Liver (tissue), 9 donors: Measurements from ENCODE around the gene MCTP2. TPM values are rescaled to one million over a fixed set of nuclear protein-coding genes. Genes with fewer than 3 reads are reported as not detected.

Experiments used
- DNase-seq: peaks from one replicate; pipeline ENCODE4 v3.0.0-alpha.2; 2017; ENCODE audit warnings: low spot score
- H3K27ac ChIP-seq, 2 donors: one replicate each; pipeline ENCODE4 v1.7.0; 2013; ENCODE audit warnings: inconsistent platforms in 2 of 2, low read length in 2 of 2, control low read depth in 1 of 2, low read depth in 1 of 2, mild to moderate bottlenecking in 1 of 2
- H3K27me3 ChIP-seq, 4 donors: one replicate each; pipeline versions ENCODE4 v1.6.1 to v1.7.0; 2013; ENCODE audit warnings: low read length in 3 of 4, inconsistent platforms in 1 of 4, mild to moderate bottlenecking in 1 of 4, moderate library complexity in 1 of 4; ENCODE audit not compliant: control insufficient read depth in 4 of 4, insufficient read depth in 4 of 4
- H3K36me3 ChIP-seq, 4 donors: one replicate each; pipeline versions ENCODE4 v1.6.1 to v1.7.0; 2013; ENCODE audit warnings: low read length in 3 of 4, mild to moderate bottlenecking in 3 of 4, low read depth in 1 of 4, moderate library complexity in 1 of 4; ENCODE audit not compliant: control insufficient read depth in 4 of 4, insufficient read depth in 3 of 4
- H3K4me1 ChIP-seq, 4 donors: one replicate each; pipeline versions ENCODE4 v1.6.1 to v1.7.0; 2013; ENCODE audit warnings: low read length in 3 of 4, mild to moderate bottlenecking in 3 of 4, moderate library complexity in 1 of 4; ENCODE audit not compliant: control insufficient read depth in 4 of 4, insufficient read depth in 4 of 4
- H3K4me3 ChIP-seq, 3 donors: one replicate each; pipeline versions ENCODE4 v1.6.1 to v1.7.0; 2013; ENCODE audit warnings: low read length in 3 of 3, control low read depth in 1 of 3, low read depth in 1 of 3, mild to moderate bottlenecking in 1 of 3
- H3K9ac ChIP-seq, 2 donors: one replicate each; pipeline ENCODE4 v1.7.0; 2013; ENCODE audit warnings: low read length in 2 of 2, mild to moderate bottlenecking in 2 of 2, moderate library complexity in 2 of 2, control low read depth in 1 of 2, low read depth in 1 of 2
- H3K9me3 ChIP-seq, 4 donors: one replicate each; pipeline versions ENCODE4 v1.6.1 to v1.7.0; 2013; ENCODE audit warnings: low read length in 3 of 4; ENCODE audit not compliant: control insufficient read depth in 4 of 4
- EGR1 ChIP-seq, 2 donors: IDR thresholded peaks; 2 replicates each; pipeline ENCODE4 v1.6.1; 2016 to 2018; ENCODE audit warnings: antibody characterized with exemption in 2 of 2, low read depth in 2 of 2
- FOXA1 ChIP-seq: IDR thresholded peaks from 2 replicates; pipeline ENCODE4 v1.6.1; 2016; ENCODE audit warnings: antibody characterized with exemption
- FOXA2 ChIP-seq: IDR thresholded peaks from 2 replicates; pipeline ENCODE4 v1.6.1; 2016; ENCODE audit warnings: antibody characterized with exemption
- GABPA ChIP-seq, 2 donors: IDR thresholded peaks in 1 of 2; conservative IDR thresholded peaks in 1 of 2; 2 replicates each; pipeline ENCODE4 v1.6.1; 2016; ENCODE audit warnings: antibody characterized with exemption in 2 of 2, mild to moderate bottlenecking in 1 of 2, moderate library complexity in 1 of 2
- HNF4A ChIP-seq, 2 donors: conservative IDR thresholded peaks; 2 replicates each; pipeline ENCODE4 v1.6.1; 2016; ENCODE audit warnings: antibody characterized with exemption in 2 of 2, mild to moderate bottlenecking in 2 of 2
- HNF4G ChIP-seq: IDR thresholded peaks from 2 replicates; pipeline ENCODE4 v1.6.1; 2016; ENCODE audit warnings: antibody characterized with exemption
- JUND ChIP-seq, 2 donors: IDR thresholded peaks; 2 replicates each; pipeline ENCODE4 v1.6.1; 2016; ENCODE audit warnings: antibody characterized with exemption in 2 of 2
- NR2F2 ChIP-seq: IDR thresholded peaks from 2 replicates; pipeline ENCODE4 v1.6.1; 2016; ENCODE audit warnings: antibody characterized with exemption
- RAD21 ChIP-seq, 2 donors: IDR thresholded peaks; 2 replicates each; pipeline ENCODE4 v1.6.1; 2016; ENCODE audit warnings: antibody characterized with exemption in 2 of 2, mild to moderate bottlenecking in 2 of 2
- SP1 ChIP-seq: IDR thresholded peaks from 2 replicates; pipeline ENCODE4 v1.6.1; 2018; ENCODE audit warnings: antibody characterized with exemption, mild to moderate bottlenecking
- TAF1 ChIP-seq: conservative IDR thresholded peaks from 2 replicates; pipeline ENCODE4 v1.6.1; 2016; ENCODE audit warnings: antibody characterized with exemption, mild to moderate bottlenecking
- YY1 ChIP-seq: IDR thresholded peaks from 2 replicates; pipeline ENCODE4 v1.6.1; 2016; ENCODE audit warnings: antibody characterized with exemption, mild to moderate bottlenecking
- WGBS: extraction: QIAGEN DNeasy Blood & Tissue Kit; methylation state at CpG from one replicate; pipeline ENCODE4 v1.1.7; 2013; 5-methylcytosine and 5-hydroxymethylcytosine counted together
- polyA plus RNA-seq, 2 donors: library from polyadenylated mRNA; stranded (reverse) in 1 of 2; unstranded in 1 of 2; fragments of 200-250 nt in 1 of 2; fragments of >200 nt in 1 of 2; fragmentation: Nextera tagmentation in 1 of 2; extraction: Ambion mirVana in 1 of 2; gene quantifications; one replicate each; pipeline versions ENCODE4 v1.2.1 to v1.2.3, GENCODE V29; 2013 to 2015
- total RNA-seq, 2 donors: library from RNA; depleted of rRNA; stranded (reverse); fragments of >200 nt; gene quantifications; one replicate each; pipeline ENCODE4 v1.2.3, GENCODE V29; 2014
- TF ChIP-seq, protein P1 (sequence below): IDR thresholded peaks from 2 replicates; pipeline ENCODE4 v1.6.1; 2016; ENCODE audit warnings: antibody characterized with exemption
- TF ChIP-seq, protein P2 (sequence below): IDR thresholded peaks from 2 replicates; pipeline ENCODE4 v1.6.1; 2016; ENCODE audit warnings: antibody characterized with exemption
- TF ChIP-seq, protein P3 (sequence below): fragments of 150-350 bp; IDR thresholded peaks from 2 replicates; pipeline ENCODE4 v1.5.1; 2017; ENCODE audit warnings: improper control_type of control experiment, low read depth, low read length; ENCODE audit not compliant: missing input control
- TF ChIP-seq, protein P4 (sequence below): IDR thresholded peaks from 2 replicates; pipeline ENCODE4 v1.6.1; 2016; ENCODE audit warnings: antibody characterized with exemption, mild to moderate bottlenecking
- donor health status: healthy.
- donor health status: healthy.
- donor health status: healthy.
- donor health status: healthy.
- donor health status: healthy.

MCTP2 gene
- total and polyA plus RNA-seq, 4 donors, result 0.43 to 9.9 (median 3.5) TPM

DNA sequence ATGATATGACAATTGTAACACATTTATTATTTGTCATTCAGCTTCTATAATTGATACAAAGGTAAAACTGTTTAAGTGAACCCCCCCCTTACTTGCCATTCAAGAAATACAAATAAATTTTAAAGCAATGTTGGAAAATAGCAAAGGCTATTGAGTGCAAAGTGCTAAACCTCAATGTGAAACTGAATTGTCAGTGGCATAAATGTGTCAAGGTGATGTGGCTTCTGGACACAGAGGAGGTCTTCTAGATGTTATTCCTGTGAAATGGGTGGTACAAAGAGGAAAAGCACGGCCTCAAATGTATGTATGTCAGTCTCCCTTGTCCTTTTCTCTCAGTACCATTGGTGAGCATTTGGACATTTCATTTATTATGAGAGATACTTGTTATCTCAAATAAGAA is 149.4 kb downstream of the MCTP2 start:
- no peak overlapping the region for H3K4me3 ChIP-seq
- no peak for DNase-seq
- TF ChIP-seq TAF1 (no peak), FOXA1 (no peak), HNF4G (no peak), YY1 (no peak)
- TF ChIP-seq, protein P1, sequence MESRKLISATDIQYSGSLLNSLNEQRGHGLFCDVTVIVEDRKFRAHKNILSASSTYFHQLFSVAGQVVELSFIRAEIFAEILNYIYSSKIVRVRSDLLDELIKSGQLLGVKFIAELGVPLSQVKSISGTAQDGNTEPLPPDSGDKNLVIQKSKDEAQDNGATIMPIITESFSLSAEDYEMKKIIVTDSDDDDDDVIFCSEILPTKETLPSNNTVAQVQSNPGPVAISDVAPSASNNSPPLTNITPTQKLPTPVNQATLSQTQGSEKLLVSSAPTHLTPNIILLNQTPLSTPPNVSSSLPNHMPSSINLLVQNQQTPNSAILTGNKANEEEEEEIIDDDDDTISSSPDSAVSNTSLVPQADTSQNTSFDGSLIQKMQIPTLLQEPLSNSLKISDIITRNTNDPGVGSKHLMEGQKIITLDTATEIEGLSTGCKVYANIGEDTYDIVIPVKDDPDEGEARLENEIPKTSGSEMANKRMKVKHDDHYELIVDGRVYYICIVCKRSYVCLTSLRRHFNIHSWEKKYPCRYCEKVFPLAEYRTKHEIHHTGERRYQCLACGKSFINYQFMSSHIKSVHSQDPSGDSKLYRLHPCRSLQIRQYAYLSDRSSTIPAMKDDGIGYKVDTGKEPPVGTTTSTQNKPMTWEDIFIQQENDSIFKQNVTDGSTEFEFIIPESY, result no peak
- TF ChIP-seq, protein P2, sequence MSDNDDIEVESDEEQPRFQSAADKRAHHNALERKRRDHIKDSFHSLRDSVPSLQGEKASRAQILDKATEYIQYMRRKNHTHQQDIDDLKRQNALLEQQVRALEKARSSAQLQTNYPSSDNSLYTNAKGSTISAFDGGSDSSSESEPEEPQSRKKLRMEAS, result no peak
- H3K9me3 ChIP-seq, result no peaks in the 10 kb centered on the region
- H3K9ac ChIP-seq, result no peak overlapping the region
- WGBS, result 62% methylated on average over 1 of the region's 1 CpG
- no peaks in the 10 kb centered on the region for H3K4me1 ChIP-seq
- no peaks in the 10 kb centered on the region for H3K27me3 ChIP-seq
- no peaks in the 10 kb centered on the region for H3K36me3 ChIP-seq
- H3K27ac ChIP-seq, result no peak overlapping the region

DNA sequence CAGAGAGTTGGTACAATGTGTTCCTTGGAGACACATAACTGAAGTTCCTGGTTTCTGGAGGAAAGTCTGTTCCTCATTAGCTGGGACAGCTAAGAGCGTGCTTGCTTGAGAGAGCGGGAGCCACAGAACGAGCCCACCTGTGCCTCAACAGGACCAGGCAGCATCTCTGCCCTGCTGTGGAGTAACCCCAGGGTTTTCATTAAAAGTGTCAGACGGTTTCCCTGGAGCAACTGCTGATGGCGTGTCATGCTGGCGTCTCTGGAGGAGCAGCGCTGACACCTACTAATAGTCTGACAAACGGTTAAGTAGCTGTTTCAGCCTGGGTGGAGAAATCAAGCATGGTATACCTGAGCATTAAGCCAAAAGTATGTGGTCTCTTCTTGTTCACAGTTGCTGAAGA is 150.0 kb downstream of the MCTP2 start:
- no peaks in the 10 kb centered on the region for H3K4me1 ChIP-seq
- DNase-seq, result no peak
- no peak overlapping the region for H3K4me3 ChIP-seq
- TF ChIP-seq, protein P2, result no peak
- no peaks in the 10 kb centered on the region for H3K27me3 ChIP-seq
- WGBS, result 74% methylated on average over 8 of the region's 8 CpGs
- H3K9ac ChIP-seq, result no peak overlapping the region
- H3K36me3 ChIP-seq, result no peaks in the 10 kb centered on the region
- no peaks in the 10 kb centered on the region for H3K9me3 ChIP-seq
- H3K27ac ChIP-seq, result no peak overlapping the region

DNA sequence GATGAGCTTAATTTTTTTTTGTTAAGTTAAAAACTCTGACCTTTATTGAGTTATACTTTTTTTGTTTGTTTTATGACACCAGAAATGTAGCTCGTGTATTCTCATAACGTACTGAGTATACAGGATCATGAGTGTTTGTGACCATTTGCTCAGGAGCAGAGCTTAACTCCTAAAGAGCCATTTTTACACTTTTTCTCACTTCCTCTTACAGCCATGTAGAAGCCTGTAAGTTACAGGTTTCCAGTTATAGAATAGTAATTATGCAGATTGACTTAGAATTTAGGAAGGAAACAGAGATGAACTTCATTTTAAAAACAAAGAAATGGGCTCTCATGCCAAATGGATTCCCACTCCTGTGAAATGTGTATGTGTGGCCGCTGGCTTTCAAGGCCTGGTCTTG is 151.7 kb downstream of the MCTP2 start:
- H3K27ac ChIP-seq, result no peak overlapping the region
- no peak overlapping the region for H3K9ac ChIP-seq
- H3K4me3 ChIP-seq, result no peak overlapping the region
- TF ChIP-seq TAF1 (no peak), FOXA1 (no peak), YY1 (no peak), EGR1 (IDR thresholded peaks at IDR 0.05; ENCODE audit: low read depth in 2 of 2) (no peak), HNF4A (conservative IDR thresholded peaks at IDR 0.05) (no peak), JUND (IDR thresholded peaks at IDR 0.05) (no peak), SP1 (no peak), RAD21 (IDR thresholded peaks at IDR 0.05) (no peak), FOXA2 (no peak), GABPA (IDR thresholded peaks at IDR 0.05 in 1 of 2, conservative IDR thresholded peaks at IDR 0.05 in 1 of 2) (no peak), NR2F2 (no peak)
- TF ChIP-seq, protein P3, sequence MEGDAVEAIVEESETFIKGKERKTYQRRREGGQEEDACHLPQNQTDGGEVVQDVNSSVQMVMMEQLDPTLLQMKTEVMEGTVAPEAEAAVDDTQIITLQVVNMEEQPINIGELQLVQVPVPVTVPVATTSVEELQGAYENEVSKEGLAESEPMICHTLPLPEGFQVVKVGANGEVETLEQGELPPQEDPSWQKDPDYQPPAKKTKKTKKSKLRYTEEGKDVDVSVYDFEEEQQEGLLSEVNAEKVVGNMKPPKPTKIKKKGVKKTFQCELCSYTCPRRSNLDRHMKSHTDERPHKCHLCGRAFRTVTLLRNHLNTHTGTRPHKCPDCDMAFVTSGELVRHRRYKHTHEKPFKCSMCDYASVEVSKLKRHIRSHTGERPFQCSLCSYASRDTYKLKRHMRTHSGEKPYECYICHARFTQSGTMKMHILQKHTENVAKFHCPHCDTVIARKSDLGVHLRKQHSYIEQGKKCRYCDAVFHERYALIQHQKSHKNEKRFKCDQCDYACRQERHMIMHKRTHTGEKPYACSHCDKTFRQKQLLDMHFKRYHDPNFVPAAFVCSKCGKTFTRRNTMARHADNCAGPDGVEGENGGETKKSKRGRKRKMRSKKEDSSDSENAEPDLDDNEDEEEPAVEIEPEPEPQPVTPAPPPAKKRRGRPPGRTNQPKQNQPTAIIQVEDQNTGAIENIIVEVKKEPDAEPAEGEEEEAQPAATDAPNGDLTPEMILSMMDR, result no peak
- TF ChIP-seq, protein P1, result no peak
- TF ChIP-seq, protein P4, sequence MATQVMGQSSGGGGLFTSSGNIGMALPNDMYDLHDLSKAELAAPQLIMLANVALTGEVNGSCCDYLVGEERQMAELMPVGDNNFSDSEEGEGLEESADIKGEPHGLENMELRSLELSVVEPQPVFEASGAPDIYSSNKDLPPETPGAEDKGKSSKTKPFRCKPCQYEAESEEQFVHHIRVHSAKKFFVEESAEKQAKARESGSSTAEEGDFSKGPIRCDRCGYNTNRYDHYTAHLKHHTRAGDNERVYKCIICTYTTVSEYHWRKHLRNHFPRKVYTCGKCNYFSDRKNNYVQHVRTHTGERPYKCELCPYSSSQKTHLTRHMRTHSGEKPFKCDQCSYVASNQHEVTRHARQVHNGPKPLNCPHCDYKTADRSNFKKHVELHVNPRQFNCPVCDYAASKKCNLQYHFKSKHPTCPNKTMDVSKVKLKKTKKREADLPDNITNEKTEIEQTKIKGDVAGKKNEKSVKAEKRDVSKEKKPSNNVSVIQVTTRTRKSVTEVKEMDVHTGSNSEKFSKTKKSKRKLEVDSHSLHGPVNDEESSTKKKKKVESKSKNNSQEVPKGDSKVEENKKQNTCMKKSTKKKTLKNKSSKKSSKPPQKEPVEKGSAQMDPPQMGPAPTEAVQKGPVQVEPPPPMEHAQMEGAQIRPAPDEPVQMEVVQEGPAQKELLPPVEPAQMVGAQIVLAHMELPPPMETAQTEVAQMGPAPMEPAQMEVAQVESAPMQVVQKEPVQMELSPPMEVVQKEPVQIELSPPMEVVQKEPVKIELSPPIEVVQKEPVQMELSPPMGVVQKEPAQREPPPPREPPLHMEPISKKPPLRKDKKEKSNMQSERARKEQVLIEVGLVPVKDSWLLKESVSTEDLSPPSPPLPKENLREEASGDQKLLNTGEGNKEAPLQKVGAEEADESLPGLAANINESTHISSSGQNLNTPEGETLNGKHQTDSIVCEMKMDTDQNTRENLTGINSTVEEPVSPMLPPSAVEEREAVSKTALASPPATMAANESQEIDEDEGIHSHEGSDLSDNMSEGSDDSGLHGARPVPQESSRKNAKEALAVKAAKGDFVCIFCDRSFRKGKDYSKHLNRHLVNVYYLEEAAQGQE, result no peak
- WGBS, result 76% methylated on average over 3 of the region's 3 CpGs
- H3K27me3 ChIP-seq, result no peaks in the 10 kb centered on the region
- no peaks in the 10 kb centered on the region for H3K36me3 ChIP-seq
- no peak for DNase-seq
- no peaks in the 10 kb centered on the region for H3K4me1 ChIP-seq
- H3K9me3 ChIP-seq, result no peaks in the 10 kb centered on the region
